ENCODE results near the gene DNAI1. TPM values are rescaled to one million over a fixed set of nuclear protein-coding genes. Genes with fewer than 3 reads are reported as not detected.

Gene DNAI1
- total and polyA plus RNA-seq, 4 donors: 4.6 to 26.2 (median 9.2) TPM

GRCh38 chr9:34544035-34544434 lies 85.4 kb downstream of the DNAI1 start:
- Histone ChIP-seq H3K27ac (ENCODE audit: low read depth in 1 of 2, low read length in 1 of 2) (no peak overlapping the region), H3K9me3 (ENCODE audit: control insufficient read depth in 4 of 4, insufficient read depth in 3 of 4, low read length in 3 of 4) (no peaks in the 10 kb centered on the region), H3K4me1 (ENCODE audit: control insufficient read depth in 5 of 5, insufficient read depth in 5 of 5, low read length in 5 of 5) (peaks cover 0 to 6% (median 0%) of the 10 kb centered on the region in 5 donors), H3K36me3 (ENCODE audit: control insufficient read depth in 4 of 4, insufficient read depth in 4 of 4, low read length in 4 of 4) (no peaks in the 10 kb centered on the region), H3K9ac (ENCODE audit: insufficient read depth in 1 of 2, low read length in 2 of 2) (no peak overlapping the region), H3K4me3 (no peak overlapping the region), H3K27me3 (ENCODE audit: control insufficient read depth in 3 of 3, insufficient read depth in 3 of 3, low read length in 2 of 3) (peaks cover 0 to 5% (median 0%) of the 10 kb centered on the region in 3 donors)
- WGBS, 2 donors: 56 to 74% methylated on average over 5 of the region's 5 CpGs
- ATAC-seq (ENCODE audit: insufficient read depth, low FRiP score) (no peak), DNase-seq (no peak)
- no peak for TF ChIP-seq CTCF (IDR thresholded peaks at IDR 0.05; ENCODE audit: control extremely low read depth, extremely low read depth)

DNA sequence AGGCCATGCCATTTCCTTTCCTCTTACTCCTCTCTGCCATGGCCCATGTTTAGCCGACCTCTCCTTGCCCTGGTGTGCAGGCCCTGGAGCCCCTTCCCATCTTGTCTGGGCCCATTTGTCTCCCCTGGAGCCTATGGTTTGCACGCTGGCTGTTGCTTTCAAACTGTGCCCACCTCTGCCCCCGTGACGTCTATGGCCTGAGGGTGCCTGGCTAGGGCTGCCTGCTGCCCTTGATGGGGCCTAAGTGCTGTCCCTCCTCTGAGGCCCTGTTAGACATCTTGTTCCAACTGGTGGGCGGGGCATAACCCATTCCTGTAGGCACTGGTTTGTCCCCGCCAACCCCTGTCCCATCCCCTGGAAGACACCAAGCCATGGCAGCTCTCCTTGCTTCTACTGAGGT lies 86.9 kb downstream of the DNAI1 start:
- 89 to 91% methylated on average over 6 of the region's 6 CpGs for WGBS, 2 donors
- Histone ChIP-seq H3K4me1 (ENCODE audit: control insufficient read depth in 5 of 5, insufficient read depth in 5 of 5, low read length in 5 of 5) (peaks cover 0 to 6% (median 0%) of the 10 kb centered on the region in 5 donors), H3K27me3 (ENCODE audit: control insufficient read depth in 3 of 3, insufficient read depth in 3 of 3, low read length in 2 of 3) (peaks cover 0 to 5% (median 0%) of the 10 kb centered on the region in 3 donors), H3K4me3 (no peak overlapping the region), H3K27ac (ENCODE audit: low read depth in 1 of 2, low read length in 1 of 2) (no peak overlapping the region), H3K9ac (ENCODE audit: insufficient read depth in 1 of 2, low read length in 2 of 2) (no peak overlapping the region), H3K36me3 (ENCODE audit: control insufficient read depth in 4 of 4, insufficient read depth in 4 of 4, low read length in 4 of 4) (no peaks in the 10 kb centered on the region), H3K9me3 (ENCODE audit: control insufficient read depth in 4 of 4, insufficient read depth in 3 of 4, low read length in 3 of 4) (no peaks in the 10 kb centered on the region)
- ATAC-seq (ENCODE audit: insufficient read depth, low FRiP score): no peak
- DNase-seq: no peak
- no peak for TF ChIP-seq CTCF (IDR thresholded peaks at IDR 0.05; ENCODE audit: control extremely low read depth, extremely low read depth)

DNA sequence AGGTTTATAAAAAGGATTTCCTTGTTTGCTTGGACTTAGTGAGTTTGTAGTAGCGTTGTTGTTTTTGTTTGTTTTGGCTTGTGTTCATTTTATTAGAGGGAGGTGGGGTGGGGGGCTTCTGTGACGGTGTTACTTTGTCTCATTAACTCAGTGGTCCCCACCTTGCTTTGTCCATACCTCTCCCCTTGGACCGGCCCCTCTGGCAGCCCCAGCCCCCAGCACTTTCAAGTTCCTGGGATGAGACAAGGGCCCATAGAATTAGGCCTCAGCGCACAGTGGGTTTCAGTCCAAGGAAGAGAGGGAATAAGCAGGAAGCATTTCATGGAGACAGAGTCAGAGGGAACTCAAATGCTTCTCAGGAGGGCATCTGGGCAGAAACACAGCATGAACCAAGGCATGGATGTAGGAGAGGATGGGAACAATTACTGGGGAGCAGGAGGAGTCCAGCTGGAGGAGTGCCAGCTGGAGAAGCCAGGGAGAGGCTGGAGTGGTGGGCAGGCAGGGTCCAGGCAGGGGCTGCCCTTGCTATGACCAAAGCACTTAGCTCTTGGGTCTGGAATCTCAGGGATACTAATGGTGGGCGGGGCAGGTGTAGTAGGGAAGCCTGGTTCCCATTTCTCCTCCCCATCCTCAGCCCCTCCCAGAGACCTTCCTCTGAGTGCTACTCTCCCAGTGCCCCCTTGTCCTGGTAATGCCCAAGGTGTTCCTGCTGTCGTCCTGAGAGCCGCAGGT lies 87.7 kb downstream of the DNAI1 start:
- no peaks in the 10 kb centered on the region for H3K36me3 ChIP-seq (ENCODE audit: control insufficient read depth in 4 of 4, insufficient read depth in 4 of 4, low read length in 4 of 4)
- H3K4me1 ChIP-seq (ENCODE audit: control insufficient read depth in 5 of 5, insufficient read depth in 5 of 5, low read length in 5 of 5): peaks cover 0 to 6% (median 0%) of the 10 kb centered on the region in 5 donors
- ATAC-seq (ENCODE audit: insufficient read depth, low FRiP score): no peak
- no peak for TF ChIP-seq CTCF (IDR thresholded peaks at IDR 0.05; ENCODE audit: control extremely low read depth, extremely low read depth)
- no peak for DNase-seq
- 76 to 88% methylated on average over 7 of the region's 7 CpGs for WGBS, 2 donors
- no peak overlapping the region for H3K27ac ChIP-seq (ENCODE audit: low read depth in 1 of 2, low read length in 1 of 2)
- no peak overlapping the region for H3K4me3 ChIP-seq
- no peak overlapping the region for H3K9ac ChIP-seq (ENCODE audit: insufficient read depth in 1 of 2, low read length in 2 of 2)
- H3K27me3 ChIP-seq (ENCODE audit: control insufficient read depth in 3 of 3, insufficient read depth in 3 of 3, low read length in 2 of 3): peaks cover 0 to 5% (median 0%) of the 10 kb centered on the region in 3 donors
- no peaks in the 10 kb centered on the region for H3K9me3 ChIP-seq (ENCODE audit: control insufficient read depth in 4 of 4, insufficient read depth in 3 of 4, low read length in 3 of 4)
